ENCODE data around the gene ELF1. TPM values are rescaled to one million over a fixed set of nuclear protein-coding genes. Genes with fewer than 3 reads are reported as not detected.

The ELF1 gene
- total RNA-seq, 5 donors from 2014 or later (not counting 1 experiment from before 2014, with no cell fraction given) = 133 to 221 (median 146) TPM

GRCh38 chr13:41034881-41035280 is 15.8 kb upstream of the ELF1 start:
- H3K4me1 ChIP-seq (ENCODE audit: control insufficient read depth in 1 of 2, extremely low read depth in 1 of 2, insufficient read depth in 2 of 2, low read length in 2 of 2) = no peaks in the 10 kb centered on the region
- H3K36me3 ChIP-seq (ENCODE audit: control insufficient read depth in 2 of 2, extremely low read depth in 1 of 2, insufficient read depth in 1 of 2, low read length in 1 of 2) = no peaks in the 10 kb centered on the region
- Mint-ChIP-seq H3K36me3 (no peaks in the 10 kb centered on the region), H3K27ac (no peak overlapping the region), H3K4me3 (no peak overlapping the region), H3K27me3 (no peaks in the 10 kb centered on the region), H3K4me1 (peaks cover 4 to 23% (median 12%) of the 10 kb centered on the region in 3 donors), H3K9me3 (no peaks in the 10 kb centered on the region)
- DNase-seq = no peak
- no peak overlapping the region for H3K4me3 ChIP-seq (ENCODE audit: control insufficient read depth in 1 of 2, extremely low read depth in 1 of 2, low read length in 1 of 2)
- no peaks in the 10 kb centered on the region for H3K9me3 ChIP-seq
- 97% methylated on average over 4 of the region's 5 CpGs for WGBS (ENCODE audit: insufficient coverage)
- H3K27me3 ChIP-seq (replicated peaks in 1 of 2; ENCODE audit: control insufficient read depth in 2 of 2, extremely low read depth in 1 of 2, insufficient read depth in 2 of 2, low read length in 1 of 2) = no peaks in the 10 kb centered on the region
- ChIA-PET CTCF (no interaction called here), POLR2A (no interaction called here)
- no peak for ATAC-seq (replicated peaks in 1 of 4)
- no peak overlapping the region for H3K27ac ChIP-seq (ENCODE audit: low read length)

GRCh38 chr13:41034382-41034781 is 15.3 kb upstream of the ELF1 start:
- H3K4me3 ChIP-seq (ENCODE audit: control insufficient read depth in 1 of 2, extremely low read depth in 1 of 2, low read length in 1 of 2) = no peak overlapping the region
- Mint-ChIP-seq H3K27me3 (no peaks in the 10 kb centered on the region), H3K4me3 (no peak overlapping the region), H3K27ac (no peak overlapping the region), H3K4me1 (peaks cover 0 to 23% (median 9%) of the 10 kb centered on the region in 3 donors), H3K36me3 (no peaks in the 10 kb centered on the region), H3K9me3 (no peaks in the 10 kb centered on the region)
- H3K4me1 ChIP-seq (ENCODE audit: control insufficient read depth in 1 of 2, extremely low read depth in 1 of 2, insufficient read depth in 2 of 2, low read length in 2 of 2) = no peaks in the 10 kb centered on the region
- H3K27me3 ChIP-seq (replicated peaks in 1 of 2; ENCODE audit: control insufficient read depth in 2 of 2, extremely low read depth in 1 of 2, insufficient read depth in 2 of 2, low read length in 1 of 2) = no peaks in the 10 kb centered on the region
- no peak for ATAC-seq (replicated peaks in 1 of 4)
- H3K9me3 ChIP-seq = no peaks in the 10 kb centered on the region
- H3K27ac ChIP-seq (ENCODE audit: low read length) = no peak overlapping the region
- no peaks in the 10 kb centered on the region for H3K36me3 ChIP-seq (ENCODE audit: control insufficient read depth in 2 of 2, extremely low read depth in 1 of 2, insufficient read depth in 1 of 2, low read length in 1 of 2)
- no CpG with 5 or more reads among the region's 4 CpGs for WGBS (ENCODE audit: insufficient coverage)
- DNase-seq = no peak
- CTCF ChIA-PET = no interaction called here
- POLR2A ChIA-PET = no interaction called here

- Histone ChIP-seq H3K36me3 (ENCODE audit: control insufficient read depth in 2 of 2, extremely low read depth in 1 of 2, insufficient read depth in 1 of 2, low read length in 1 of 2) (no peaks in the 10 kb centered on the region), H3K4me3 (ENCODE audit: control insufficient read depth in 1 of 2, extremely low read depth in 1 of 2, low read length in 1 of 2) (no peak overlapping the region), H3K27me3 (replicated peaks in 1 of 2; ENCODE audit: control insufficient read depth in 2 of 2, extremely low read depth in 1 of 2, insufficient read depth in 2 of 2, low read length in 1 of 2) (no peaks in the 10 kb centered on the region), H3K4me1 (ENCODE audit: control insufficient read depth in 1 of 2, extremely low read depth in 1 of 2, insufficient read depth in 2 of 2, low read length in 2 of 2) (no peaks in the 10 kb centered on the region), H3K9me3 (no peaks in the 10 kb centered on the region), H3K27ac (ENCODE audit: low read length) (no peak overlapping the region)
- ChIA-PET POLR2A (interaction anchor here (0.6 to 0.7 kb wide), 3 partner anchors 64 to 960 kb away, joined by 3 to 5 read pairs (median 3); no protein-coding TSS in a partner anchor), CTCF (interaction anchor here (0.6 to 1.4 kb wide), 4 partner anchors 14 to 1100 kb away, joined by 3 to 5 read pairs (median 4); partner anchors contain the start of gene ELF1 (in 1 of the 2))
- H3K27ac Mint-ChIP-seq = no peak overlapping the region
- ATAC-seq (replicated peaks in 1 of 4) = no peak
- no CpG with 5 or more reads among the region's 2 CpGs for WGBS (ENCODE audit: insufficient coverage)
- no peak overlapping the region for H3K4me3 Mint-ChIP-seq
- H3K27me3 Mint-ChIP-seq = no peaks in the 10 kb centered on the region
- no peak for DNase-seq
- H3K36me3 Mint-ChIP-seq = no peaks in the 10 kb centered on the region
- H3K9me3 Mint-ChIP-seq = no peaks in the 10 kb centered on the region
- H3K4me1 Mint-ChIP-seq = peaks cover 2 to 21% (median 11%) of the 10 kb centered on the region in 3 donors
Observed at GRCh38 chr13:41032691-41033376, 13.7 kb upstream of the ELF1 start.

- no peaks in the 10 kb centered on the region for H3K27me3 ChIP-seq (replicated peaks in 1 of 2; ENCODE audit: control insufficient read depth in 2 of 2, extremely low read depth in 1 of 2, insufficient read depth in 2 of 2, low read length in 1 of 2)
- H3K36me3 ChIP-seq (ENCODE audit: control insufficient read depth in 2 of 2, extremely low read depth in 1 of 2, insufficient read depth in 1 of 2, low read length in 1 of 2) = no peaks in the 10 kb centered on the region
- DNase-seq (peak in 2 of 35 experiments; percentile 11 to 38), ATAC-seq (replicated peaks in 1 of 4) (peak in 2 of 4 experiments; percentile 30 to 35)
- Mint-ChIP-seq H3K36me3 (peaks cover 5% of the 10 kb centered on the region), H3K27me3 (no peaks in the 10 kb centered on the region), H3K4me1 (peaks cover 17 to 35% (median 20%) of the 10 kb centered on the region in 3 donors), H3K27ac (peak overlapping the region in 1 of 2 donors; percentile 1), H3K4me3 (no peak overlapping the region), H3K9me3 (no peaks in the 10 kb centered on the region)
- no peaks in the 10 kb centered on the region for H3K9me3 ChIP-seq
- no peak overlapping the region for H3K27ac ChIP-seq (ENCODE audit: low read length)
- ChIA-PET POLR2A (interaction anchor here (0.6 to 1.0 kb wide), 2 partner anchors 8 to 82 kb away, joined by 3 read pairs; no protein-coding TSS in a partner anchor), CTCF (interaction anchor here in 1 of 2 donors (1.0 to 1.3 kb wide), 5 partner anchors 11 to 55 kb away, joined by 3 to 7 read pairs (median 5); partner anchors contain the start of gene ELF1)
- 88% methylated on average over 1 of the region's 2 CpGs for WGBS (ENCODE audit: insufficient coverage)
- H3K4me3 ChIP-seq (ENCODE audit: control insufficient read depth in 1 of 2, extremely low read depth in 1 of 2, low read length in 1 of 2) = no peak overlapping the region
- peaks cover 0 to 3% of the 10 kb centered on the region in 2 experiments for H3K4me1 ChIP-seq (ENCODE audit: control insufficient read depth in 1 of 2, extremely low read depth in 1 of 2, insufficient read depth in 2 of 2, low read length in 2 of 2)
Observed at GRCh38 chr13:41029629-41030028, 10.5 kb upstream of the ELF1 start.

GRCh38 chr13:41028051-41028450 is 8.9 kb upstream of the ELF1 start:
- peaks cover 21 to 37% (median 28%) of the 10 kb centered on the region in 3 donors for H3K4me1 Mint-ChIP-seq
- no peaks in the 10 kb centered on the region for H3K9me3 Mint-ChIP-seq
- H3K4me3 Mint-ChIP-seq = no peak overlapping the region
- DNase-seq = no peak
- H3K27ac Mint-ChIP-seq = no peak overlapping the region
- H3K27me3 Mint-ChIP-seq = no peaks in the 10 kb centered on the region
- Histone ChIP-seq H3K36me3 (ENCODE audit: control insufficient read depth in 2 of 2, extremely low read depth in 1 of 2, insufficient read depth in 1 of 2, low read length in 1 of 2) (no peaks in the 10 kb centered on the region), H3K4me3 (ENCODE audit: control insufficient read depth in 1 of 2, extremely low read depth in 1 of 2, low read length in 1 of 2) (no peak overlapping the region), H3K27me3 (replicated peaks in 1 of 2; ENCODE audit: control insufficient read depth in 2 of 2, extremely low read depth in 1 of 2, insufficient read depth in 2 of 2, low read length in 1 of 2) (no peaks in the 10 kb centered on the region), H3K27ac (ENCODE audit: low read length) (no peak overlapping the region), H3K9me3 (no peaks in the 10 kb centered on the region), H3K4me1 (ENCODE audit: control insufficient read depth in 1 of 2, extremely low read depth in 1 of 2, insufficient read depth in 2 of 2, low read length in 2 of 2) (peaks cover 0 to 3% of the 10 kb centered on the region in 2 experiments)
- ATAC-seq (replicated peaks in 1 of 4) = no peak
- no CpG with 5 or more reads among the region's 2 CpGs for WGBS (ENCODE audit: insufficient coverage)
- ChIA-PET CTCF (no interaction called here), POLR2A (interaction anchor here in 1 of 2 donors (0.5 kb wide), 1 partner anchor 25 kb away, joined by 5 read pairs; no protein-coding TSS in a partner anchor)
- peaks cover 5% of the 10 kb centered on the region for H3K36me3 Mint-ChIP-seq

GRCh38 chr13:41026788-41027187 is 7.7 kb upstream of the ELF1 start:
- H3K4me1 ChIP-seq (ENCODE audit: control insufficient read depth in 1 of 2, extremely low read depth in 1 of 2, insufficient read depth in 2 of 2, low read length in 2 of 2) = peaks cover 0 to 3% of the 10 kb centered on the region in 2 experiments
- Mint-ChIP-seq H3K36me3 (peaks cover 5% of the 10 kb centered on the region), H3K27me3 (no peaks in the 10 kb centered on the region), H3K9me3 (no peaks in the 10 kb centered on the region), H3K4me1 (peaks cover 21 to 39% (median 36%) of the 10 kb centered on the region in 3 donors), H3K4me3 (no peak overlapping the region), H3K27ac (no peak overlapping the region)
- H3K36me3 ChIP-seq (ENCODE audit: control insufficient read depth in 2 of 2, extremely low read depth in 1 of 2, insufficient read depth in 1 of 2, low read length in 1 of 2) = no peaks in the 10 kb centered on the region
- H3K27ac ChIP-seq (ENCODE audit: low read length) = no peak overlapping the region
- H3K9me3 ChIP-seq = no peaks in the 10 kb centered on the region
- DNase-seq (no peak), ATAC-seq (replicated peaks in 1 of 4) (no peak)
- ChIA-PET CTCF (interaction anchor here (0.5 to 0.6 kb wide), 2 partner anchors 52 to 84 kb away, joined by 3 read pairs; no protein-coding TSS in a partner anchor), POLR2A (no interaction called here)
- no peaks in the 10 kb centered on the region for H3K27me3 ChIP-seq (replicated peaks in 1 of 2; ENCODE audit: control insufficient read depth in 2 of 2, extremely low read depth in 1 of 2, insufficient read depth in 2 of 2, low read length in 1 of 2)
- 96% methylated on average over 5 of the region's 8 CpGs for WGBS (ENCODE audit: insufficient coverage)
- no peak overlapping the region for H3K4me3 ChIP-seq (ENCODE audit: control insufficient read depth in 1 of 2, extremely low read depth in 1 of 2, low read length in 1 of 2)
